Keratinocyte (primary cell): ENCODE data around the gene PLEK.

Experiments used
- EZH2 ChIP-seq: IDR thresholded peaks from one replicate; pipeline ENCODE4 v1.6.1; 2012; ENCODE audit warnings: inconsistent platforms, mild to moderate bottlenecking, low read length, moderate library complexity
- TF ChIP-seq, protein P1 (sequence below), 3 experiments: IDR thresholded peaks in 1 of 3; conservative IDR thresholded peaks in 1 of 3; optimal IDR thresholded peaks in 1 of 3; 2 replicates in 2 of 3; 3 replicates in 1 of 3; pipeline versions ENCODE3 to v1.5.1; 2011; ENCODE audit warnings: low read length in 3 of 3, mild to moderate bottlenecking in 3 of 3, moderate library complexity in 2 of 3, control low read depth in 1 of 3, inconsistent platforms in 1 of 3; ENCODE audit not compliant: insufficient read depth in 2 of 3; ENCODE audit errors: extremely low read depth in 1 of 3

DNA sequence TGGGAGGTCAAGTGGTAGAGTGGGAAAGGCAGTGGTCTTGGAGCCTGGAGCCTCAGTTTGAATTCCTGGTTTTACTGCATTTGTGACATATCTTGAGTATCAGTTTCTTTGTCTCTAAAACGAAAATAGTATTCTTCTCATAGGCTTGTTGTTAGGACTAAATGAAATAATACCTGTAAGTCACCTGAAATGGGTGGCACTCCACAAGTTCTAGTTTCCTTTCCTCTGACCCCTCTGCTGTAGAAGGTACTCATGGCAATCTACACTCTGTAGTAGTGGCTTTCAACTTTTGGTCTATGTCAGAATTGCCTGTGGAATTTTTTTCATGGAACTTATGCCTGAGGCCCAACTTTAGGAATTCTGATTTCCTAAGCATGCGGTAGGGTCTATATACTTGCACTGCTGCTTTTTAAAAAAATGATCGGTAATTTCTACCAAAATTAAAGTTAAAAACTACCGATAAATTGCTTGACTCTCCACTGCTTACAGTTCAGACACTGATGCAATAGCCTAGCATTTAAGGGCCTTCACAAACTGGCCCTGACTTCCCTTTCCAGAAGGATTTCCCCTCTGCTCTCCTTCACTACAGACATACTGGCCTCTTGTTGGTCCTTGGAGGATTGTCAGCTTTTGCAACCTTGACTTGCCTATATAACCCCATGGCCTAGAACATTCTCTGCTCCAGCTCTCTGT lies 47.2 kb downstream of the PLEK start:
- TF ChIP-seq EZH2 = no peak
- TF ChIP-seq, protein P1, sequence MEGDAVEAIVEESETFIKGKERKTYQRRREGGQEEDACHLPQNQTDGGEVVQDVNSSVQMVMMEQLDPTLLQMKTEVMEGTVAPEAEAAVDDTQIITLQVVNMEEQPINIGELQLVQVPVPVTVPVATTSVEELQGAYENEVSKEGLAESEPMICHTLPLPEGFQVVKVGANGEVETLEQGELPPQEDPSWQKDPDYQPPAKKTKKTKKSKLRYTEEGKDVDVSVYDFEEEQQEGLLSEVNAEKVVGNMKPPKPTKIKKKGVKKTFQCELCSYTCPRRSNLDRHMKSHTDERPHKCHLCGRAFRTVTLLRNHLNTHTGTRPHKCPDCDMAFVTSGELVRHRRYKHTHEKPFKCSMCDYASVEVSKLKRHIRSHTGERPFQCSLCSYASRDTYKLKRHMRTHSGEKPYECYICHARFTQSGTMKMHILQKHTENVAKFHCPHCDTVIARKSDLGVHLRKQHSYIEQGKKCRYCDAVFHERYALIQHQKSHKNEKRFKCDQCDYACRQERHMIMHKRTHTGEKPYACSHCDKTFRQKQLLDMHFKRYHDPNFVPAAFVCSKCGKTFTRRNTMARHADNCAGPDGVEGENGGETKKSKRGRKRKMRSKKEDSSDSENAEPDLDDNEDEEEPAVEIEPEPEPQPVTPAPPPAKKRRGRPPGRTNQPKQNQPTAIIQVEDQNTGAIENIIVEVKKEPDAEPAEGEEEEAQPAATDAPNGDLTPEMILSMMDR (optimal IDR thresholded peaks at IDR 0.05 in 1 of 3, IDR thresholded peaks at IDR 0.05 in 1 of 3, conservative IDR thresholded peaks at IDR 0.05 in 1 of 3; ENCODE audit: extremely low read depth in 1 of 3, insufficient read depth in 2 of 3, low read length in 3 of 3) = no peak
